HTERT RPE-1 (cell line): ENCODE results near the gene PATJ.
"Not testable (repeated sequence)": the region's sequence is repeated elsewhere in the genome, so short reads cannot be mapped to it uniquely, and the experiment has no call there.

Source experiments
- in situ Hi-C: fragments of 300-500 bp; cut with MboI; formaldehyde crosslinking; loops from 4 replicates; pipeline ENCODE4 v1.14.3; 2020; ENCODE audit warnings: low sequenced_read_pairs

The PATJ gene

DNA sequence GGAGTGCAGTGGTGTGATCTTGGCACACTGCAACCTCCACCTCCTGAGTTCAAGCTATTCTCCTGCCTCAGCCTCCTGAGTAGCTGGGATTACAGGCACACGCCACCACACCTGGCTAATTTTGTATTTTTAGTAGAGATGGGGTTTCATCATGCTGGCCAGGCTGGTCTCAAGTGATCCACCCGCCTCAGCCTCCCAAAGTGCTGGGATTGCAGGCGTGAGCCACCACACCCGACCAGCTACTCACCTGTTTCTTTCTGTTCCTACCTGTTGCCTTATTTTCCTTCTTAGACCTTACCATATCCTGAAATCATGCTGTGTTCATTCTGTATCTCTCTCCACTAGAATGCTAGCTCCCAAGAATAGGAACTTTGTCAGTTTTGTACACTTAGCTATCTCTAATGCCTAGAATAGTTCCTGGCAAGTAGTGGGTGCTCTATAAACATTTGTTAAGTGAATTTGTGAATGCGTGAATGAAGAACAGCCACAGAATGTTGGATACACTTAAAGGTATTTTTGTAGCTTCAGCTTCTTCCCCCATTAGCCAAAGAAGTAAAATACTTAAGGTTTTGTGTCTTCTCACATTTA lies 137.7 kb downstream of the PATJ start:
- in situ Hi-C loops: not testable (repeated sequence)

DNA sequence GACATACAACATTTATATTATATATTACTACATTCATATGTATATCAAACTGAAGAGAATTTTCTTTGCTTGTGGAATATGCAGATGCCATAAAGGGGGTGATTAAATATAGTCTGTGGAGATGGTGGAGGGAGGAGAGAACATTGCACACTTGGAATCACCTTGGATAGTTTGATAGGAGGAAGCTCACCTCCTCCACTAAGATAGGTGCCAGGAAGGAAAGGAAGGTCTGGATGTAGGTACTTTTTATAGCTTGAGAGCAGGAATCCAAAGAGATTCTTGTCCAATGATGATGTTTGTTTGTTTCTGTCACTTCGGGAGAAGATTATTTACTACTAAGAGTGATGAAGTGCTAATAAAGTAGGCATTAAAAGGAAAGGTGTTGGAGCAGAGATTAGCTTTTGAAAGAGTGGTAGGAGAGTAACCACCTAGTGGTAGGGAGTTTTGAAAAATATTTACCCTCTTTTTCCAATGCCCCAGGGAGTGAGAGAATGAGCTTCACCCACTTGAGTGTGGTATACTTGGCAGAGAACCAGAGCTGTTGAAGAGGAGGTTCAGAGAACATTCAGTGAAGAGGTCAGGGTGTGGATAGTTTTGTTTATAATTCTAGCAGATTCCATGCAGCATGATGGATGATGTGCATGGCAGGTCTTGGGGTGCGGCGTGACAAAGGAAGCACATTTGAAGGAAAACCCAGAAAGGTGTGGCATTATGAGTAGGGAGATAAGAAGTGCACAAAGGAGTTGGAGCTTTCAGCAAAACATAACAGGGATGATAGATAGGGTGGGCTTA lies 145.0 kb downstream of the PATJ start:
- in situ Hi-C loops: no loop called here

DNA sequence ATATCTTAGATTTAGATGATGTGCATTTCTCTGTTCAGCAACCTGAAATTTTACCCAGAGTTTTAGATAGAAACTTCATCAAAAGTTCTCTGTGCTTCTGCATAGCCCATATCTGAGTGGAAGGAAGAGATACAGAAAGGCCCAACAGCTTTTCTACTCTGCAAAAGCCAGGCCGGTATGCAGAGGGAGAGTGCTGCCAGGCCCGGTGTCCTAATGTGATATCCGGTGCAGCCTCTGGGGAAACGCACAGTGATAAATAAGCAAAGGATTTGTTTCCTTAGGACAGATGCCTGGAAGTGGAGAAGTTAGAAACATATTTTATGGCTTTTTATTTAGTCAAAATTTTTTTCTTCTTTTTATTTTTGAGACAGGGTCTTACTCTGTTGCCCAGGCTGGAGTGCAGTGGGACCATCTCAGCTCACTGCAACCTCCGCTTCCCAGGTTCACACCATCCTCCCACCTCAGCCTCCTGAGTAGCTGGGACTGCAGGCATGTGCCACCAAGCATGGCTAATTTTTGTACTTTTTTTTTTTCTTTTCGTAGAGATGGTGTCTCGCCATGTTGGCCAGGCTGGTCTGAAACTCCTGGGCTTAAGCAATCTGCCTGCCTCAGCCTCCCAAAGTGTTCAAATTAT lies 145.8 kb downstream of the PATJ start:
- in situ Hi-C loops: no loop called here

DNA sequence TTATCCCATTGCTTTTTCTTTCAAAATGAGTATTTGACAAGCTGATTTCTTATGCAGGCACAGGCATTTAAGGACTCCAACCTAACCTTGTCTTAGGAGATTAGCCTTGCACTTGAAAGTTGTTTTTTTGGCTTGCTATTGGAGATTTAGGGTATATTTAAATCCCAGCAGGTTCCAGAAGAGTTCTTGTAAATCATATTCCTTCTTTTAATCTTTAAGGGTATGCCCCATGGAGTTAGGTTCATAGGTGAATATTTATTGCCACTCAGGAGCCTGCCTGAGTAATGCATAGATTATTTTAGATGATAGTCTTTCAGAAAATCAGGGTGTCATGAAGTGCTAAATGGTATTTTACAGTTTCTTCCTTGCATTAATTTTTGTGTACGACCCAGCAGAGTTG lies 146.5 kb downstream of the PATJ start:
- in situ Hi-C loops: no loop called here

DNA sequence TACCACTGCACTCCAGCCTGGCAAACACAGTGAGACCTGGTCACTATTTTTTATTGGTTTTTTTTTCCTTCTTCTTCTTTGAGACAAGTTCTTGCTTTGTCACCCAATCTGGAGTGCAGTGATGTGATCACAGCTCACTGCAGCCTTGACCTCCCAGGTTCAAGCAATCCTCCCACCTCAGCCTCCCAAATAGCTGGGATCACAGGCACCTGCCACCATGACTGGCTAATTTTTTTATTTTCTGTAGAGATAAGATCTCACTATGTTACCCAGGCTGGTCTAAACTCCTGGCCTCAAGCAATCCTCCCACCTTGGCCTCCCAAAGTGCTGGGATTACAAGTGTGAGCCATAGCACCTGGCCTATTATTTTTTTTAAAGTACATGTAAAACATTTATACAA lies 148.2 kb downstream of the PATJ start:
- in situ Hi-C loops: not testable (repeated sequence)

DNA sequence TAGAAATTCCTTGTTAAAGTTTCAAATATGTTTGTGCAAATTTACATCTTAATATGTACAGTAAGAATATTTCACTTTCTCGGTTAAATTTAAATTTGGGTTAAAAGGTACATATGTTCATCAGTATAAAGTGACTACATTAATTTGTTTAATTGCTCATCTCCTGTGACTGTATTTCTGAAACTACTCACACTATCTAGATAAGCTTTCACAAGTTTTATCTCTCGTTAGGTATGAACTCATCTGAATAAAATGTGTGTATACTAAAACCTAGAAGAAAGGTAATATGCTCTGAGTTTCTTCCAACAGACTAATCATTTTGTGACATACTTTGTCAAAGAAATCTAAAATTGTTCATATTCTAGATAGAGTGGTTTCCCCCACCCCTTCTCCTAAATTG lies 150.7 kb downstream of the PATJ start:
- in situ Hi-C loops: no loop called here

DNA sequence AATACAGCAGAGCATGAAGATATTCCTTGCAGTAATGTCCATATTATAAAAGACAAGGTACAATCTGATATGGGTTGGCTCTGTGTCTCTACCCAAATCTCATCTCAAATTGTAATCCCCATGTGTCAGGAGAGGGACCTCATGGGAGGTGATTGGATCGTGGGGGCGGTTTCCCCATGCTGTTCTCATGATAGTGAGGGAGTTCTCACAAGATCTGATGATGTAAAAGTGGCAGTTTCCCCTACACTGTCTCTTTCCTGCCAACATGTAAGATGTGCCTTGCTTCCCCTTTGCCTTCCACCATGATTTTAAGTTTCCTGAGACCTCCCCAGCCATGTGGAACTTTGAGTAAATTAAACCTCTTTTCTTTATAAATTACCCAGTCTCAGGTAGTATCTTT lies 152.0 kb downstream of the PATJ start:
- in situ Hi-C loops: not testable (repeated sequence)

DNA sequence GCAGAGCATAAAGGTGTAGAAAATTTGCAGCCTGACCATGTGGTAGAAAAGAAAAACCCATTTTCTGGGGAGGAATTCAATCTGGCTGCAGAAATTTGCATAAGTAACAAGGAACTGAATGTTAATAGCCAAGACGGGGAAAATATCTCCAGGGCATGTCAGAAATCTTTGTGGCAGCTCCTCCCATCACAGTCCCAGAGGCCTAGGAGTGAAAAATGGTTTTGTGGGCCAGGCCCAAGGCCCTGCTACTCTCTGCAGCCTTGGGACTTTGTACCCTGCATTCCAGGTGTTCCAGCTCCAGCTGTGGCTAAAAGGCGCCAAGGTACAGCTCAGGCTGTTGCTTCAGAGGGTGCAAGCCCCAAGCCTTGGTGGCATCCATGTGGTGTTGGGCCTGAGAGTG lies 152.9 kb downstream of the PATJ start:
- in situ Hi-C loops: no loop called here

DNA sequence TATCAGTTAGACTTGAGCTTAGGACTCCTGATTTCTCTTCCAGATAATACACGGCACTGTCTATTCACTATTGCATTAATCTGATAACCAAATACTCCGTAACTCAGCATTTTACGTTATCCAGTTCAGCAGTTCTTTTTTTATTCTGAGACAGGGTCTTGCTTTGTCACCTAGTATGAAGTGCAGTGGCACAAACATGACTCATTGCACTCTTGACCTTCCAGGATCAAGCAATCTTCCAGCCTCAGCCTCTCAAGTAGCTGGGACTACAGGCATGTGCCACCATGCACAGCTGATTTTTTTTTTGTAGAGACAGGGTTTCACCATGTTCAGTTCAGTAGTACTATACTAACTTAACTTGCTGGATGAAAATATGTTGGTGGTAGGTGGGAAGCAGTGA lies 156.4 kb downstream of the PATJ start:
- in situ Hi-C loops: no loop called here

DNA sequence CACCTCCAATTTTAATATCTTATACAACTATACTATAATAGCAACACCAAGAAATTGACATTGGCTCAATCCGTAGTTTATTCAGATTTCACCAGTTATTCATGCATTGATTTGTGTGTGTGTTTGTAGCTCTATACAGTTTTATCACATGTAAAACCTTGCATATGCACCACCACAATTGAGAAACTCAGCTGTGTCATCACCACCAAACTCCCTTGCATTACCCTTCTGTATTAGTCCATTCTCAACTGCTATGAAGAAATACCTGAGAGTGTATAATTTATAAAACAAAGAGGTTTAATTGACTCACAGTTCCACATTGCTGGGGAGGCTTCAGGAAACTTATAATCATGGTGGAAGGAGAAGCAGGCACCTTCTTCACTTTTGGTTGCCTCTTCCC lies 162.1 kb downstream of the PATJ start:
- in situ Hi-C loops: no loop called here

DNA sequence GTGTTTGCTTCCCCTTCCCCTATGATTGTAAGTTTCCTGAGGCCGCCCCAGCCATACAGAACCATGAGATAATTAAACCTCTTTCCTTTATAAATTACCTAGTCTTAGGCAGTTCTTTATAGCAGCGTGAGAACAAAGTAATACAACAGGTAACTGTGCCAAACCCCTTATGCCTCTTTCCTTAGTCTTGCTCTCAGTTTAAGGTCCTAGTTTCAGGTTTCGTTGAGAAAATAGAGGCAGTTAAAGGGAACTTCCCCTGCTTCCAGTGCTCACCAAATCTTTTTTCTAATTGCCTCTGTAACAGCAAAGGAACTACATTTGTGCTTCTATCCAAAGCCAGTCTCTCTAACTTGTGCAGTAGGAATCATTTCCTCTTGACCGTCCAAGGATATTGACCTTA lies 164.8 kb downstream of the PATJ start:
- in situ Hi-C loops: no loop called here

DNA sequence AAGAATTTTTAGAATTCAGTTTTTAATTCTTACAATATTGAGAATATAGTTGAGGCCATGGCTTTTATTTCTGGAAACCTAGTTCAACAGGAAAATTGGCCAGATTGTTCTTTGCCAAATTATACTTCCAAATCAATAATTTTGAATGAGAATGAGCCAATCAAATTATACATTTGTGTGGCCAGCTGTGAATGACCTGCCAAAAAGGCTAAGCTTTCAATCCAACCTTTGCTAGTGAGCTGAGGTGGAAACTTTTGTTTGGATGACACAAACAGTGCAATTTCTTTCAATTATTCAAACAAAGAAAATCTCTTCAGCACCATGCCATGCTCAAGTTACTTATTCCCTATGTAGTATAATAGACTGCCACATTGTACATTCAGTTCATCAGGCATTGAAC lies 167.8 kb downstream of the PATJ start:
- in situ Hi-C loops: no loop called here

DNA sequence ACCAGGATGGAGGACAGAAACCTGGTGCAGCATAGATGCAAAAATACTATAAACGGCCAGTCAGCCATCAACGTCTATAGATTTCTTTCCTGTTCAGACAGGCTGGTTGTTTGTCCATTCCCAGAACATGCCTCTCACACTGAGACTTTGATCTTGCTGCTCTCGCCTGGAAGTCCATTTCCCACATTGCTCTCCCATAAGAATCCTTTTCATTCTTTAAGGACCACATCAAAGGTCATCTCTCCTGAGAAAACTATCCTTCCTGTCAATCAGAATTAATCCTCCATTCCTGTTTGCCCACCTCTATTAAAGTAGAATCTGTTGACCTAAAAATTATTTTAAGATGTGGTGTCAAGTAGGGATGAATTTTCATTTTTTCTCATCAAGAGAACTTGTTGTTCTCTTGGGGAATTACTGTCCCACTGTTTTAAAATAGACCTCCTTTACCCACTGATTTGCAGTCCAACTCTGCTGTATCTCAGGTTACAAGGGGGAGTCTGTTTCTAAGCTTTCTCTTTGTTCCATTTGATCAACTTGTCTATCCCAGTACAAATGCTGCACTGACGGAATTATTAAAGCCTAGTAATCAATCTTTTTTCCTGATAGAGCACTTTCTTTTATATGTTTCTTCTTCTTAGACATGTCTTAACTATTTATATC lies 172.7 kb downstream of the PATJ start:
- in situ Hi-C loops: no loop called here

DNA sequence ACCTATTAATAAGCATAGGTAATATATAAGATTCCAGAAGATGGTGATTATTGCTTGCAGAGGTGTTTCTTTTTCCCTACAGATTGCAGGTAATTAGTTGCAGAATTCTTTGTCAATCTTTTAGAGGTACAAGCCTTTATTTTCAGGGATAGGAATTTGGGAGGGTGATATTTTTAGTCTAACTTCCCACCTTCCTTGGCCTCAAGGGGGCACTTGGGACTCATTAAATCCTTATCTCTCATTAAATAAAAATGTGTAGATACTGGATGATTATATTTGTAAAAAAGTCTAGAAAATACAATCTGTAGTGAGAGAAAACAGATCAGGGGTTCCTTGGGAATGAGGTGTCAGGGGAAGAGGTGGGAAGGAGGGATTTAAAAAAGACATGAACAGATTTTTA lies 179.2 kb downstream of the PATJ start:
- in situ Hi-C loops: no loop called here

DNA sequence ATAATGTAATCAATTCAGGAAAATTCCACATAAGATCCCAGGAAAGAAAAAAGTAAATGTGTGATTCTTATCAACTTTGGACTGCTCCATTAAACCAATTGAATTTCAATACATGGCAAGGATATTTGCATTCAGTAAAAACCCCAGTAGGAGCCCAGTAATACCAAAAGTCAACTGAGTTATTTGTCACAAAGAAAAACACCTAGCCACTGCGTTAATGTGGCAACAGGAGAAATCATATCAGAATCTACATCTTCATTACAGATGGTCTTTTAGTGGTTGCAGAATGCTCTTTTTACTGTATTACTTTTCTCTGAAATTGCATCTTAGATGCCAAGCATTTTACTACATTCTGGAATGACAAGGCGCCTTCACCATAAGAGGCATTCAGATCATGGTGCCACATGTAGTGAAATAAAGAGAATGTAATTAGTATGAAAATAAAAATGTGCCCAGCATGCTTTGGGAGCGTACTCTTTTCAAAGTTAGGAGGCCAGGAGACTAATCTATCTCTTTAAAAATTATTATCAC lies 180.7 kb downstream of the PATJ start:
- in situ Hi-C loops: no loop called here

DNA sequence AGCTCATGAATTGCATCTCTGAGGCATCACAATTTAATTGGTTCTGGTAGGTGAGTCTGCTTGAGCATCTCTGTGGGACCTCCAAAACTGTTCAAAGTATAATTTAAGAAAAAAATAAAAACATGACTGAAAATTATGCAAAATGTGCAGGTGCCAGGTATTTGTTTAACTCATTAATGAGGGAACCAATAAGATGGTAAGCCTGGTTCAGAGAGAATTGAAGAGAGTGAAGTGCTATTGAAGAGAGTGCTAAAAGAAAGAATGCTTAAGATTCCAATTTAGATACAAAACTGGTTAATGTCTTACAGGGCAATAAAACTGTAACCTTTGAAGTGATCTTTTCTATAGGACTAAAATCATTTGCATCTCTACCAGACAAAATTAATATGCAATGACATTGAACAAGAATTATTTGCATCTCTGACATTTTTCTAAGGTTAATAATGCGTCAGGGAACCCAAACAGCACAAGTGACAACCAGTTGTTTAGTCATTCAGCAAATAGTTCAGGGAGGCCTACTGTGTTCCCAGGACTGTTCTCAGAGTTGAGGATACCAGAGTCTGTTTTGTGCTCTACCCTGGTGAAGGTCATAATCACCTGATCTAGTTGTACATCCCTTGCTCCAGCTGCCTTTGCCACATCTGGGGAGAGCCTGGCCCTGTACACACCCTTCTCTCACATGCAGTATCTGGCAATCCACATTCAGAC lies 183.5 kb downstream of the PATJ start:
- in situ Hi-C loops: no loop called here

DNA sequence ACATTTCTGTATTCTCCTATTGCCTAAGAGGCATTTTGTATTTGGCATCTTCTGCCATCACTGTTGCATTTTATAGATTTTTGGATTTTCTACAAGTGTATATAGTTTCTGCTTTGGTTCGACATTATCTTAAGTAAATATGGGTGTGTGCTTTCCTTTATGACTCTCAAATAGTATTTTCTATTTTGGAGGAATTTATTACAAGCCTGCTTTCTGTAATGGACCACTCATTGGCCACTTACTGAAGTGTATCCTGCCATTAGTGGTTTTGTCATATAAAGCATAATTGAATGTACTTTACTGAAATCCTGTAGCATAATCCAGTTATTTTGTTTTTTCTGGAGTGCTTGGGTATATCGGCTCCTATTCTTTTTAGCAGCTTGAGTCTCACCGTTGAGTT lies 184.3 kb downstream of the PATJ start:
- in situ Hi-C loops: no loop called here

DNA sequence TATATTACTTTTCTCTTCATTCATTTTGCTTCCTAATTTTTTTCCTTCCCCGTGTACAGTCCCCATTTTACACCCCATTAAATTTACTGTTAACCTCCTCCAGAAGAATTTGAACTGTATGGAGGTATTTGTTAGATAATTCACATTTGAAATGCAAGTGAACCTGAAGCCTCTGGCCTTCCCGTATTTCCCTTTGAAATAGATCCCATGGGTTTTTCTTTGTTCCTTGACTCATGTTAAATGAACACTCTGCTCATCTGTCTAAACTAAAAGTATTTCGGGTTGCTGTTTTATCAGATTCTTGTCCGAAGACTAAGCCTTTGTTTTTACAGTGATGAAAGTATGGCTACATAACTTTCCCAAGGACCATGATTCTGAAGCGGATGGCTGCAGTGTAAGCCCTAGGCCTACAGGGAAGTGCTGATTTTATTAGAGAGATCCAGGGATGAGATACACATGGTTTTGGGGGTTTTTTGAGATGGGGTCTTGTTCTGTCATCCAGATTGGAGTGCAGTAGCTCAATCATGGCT lies 187.9 kb downstream of the PATJ start:
- in situ Hi-C loops: no loop called here

DNA sequence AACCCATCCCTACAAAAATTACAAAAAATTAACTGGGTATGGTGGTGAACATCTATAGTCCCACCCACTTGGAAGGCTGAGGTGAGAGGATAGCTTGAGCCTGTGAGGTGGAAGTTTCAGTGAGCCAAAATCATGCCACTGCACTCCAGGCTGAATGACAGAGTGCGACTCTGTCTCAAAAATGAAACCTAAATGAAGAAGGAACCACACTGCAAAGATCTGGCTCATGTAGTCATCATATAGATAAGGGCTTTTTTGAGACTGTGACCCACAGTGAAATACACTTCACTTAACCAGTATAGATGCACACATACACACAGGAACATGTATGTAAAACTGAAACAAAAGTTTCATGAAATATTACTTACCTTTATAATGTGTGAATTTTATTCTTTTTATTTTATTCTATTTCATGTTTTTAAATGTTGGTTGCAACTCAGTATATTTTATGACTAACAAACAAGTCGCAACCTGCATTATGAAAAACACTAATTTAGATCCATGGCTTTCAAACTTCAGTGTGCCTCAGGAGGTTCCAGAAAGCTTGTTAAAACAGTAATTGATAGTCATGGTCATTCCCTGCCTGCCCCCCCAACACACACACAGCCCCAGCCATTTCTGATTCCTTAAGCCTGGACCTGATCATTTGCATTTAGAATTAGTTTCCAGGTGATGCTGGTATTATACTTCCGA lies 189.5 kb downstream of the PATJ start:
- in situ Hi-C loops: no loop called here

DNA sequence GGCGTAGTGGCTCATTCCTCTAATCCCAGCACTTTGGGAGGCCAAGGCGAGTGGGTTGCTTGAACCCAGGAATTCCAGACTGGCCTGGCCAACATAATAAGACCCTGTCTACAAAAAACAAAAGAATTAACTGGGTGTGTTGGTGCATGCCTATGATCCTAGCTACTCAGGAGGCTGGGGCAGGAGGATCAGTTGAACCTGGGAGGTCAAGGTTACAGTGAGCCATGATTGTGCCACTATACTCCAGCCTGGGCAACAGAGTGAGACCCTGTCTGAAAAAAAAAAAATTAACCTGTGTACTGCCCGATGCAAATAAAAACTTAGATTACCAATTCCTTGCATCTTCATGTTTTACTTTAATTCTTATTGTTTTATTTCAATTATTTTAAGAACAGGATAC lies 193.2 kb downstream of the PATJ start:
- in situ Hi-C loops: no loop called here
